GM19467 (cell line): ENCODE measurements around the gene SETBP1.

Experiments used
- ATAC-seq: cut with Tn5 transposase; IDR thresholded peaks from one replicate; pipeline ENCODE4 v1.9.1; 2021; ENCODE audit warnings: mild to moderate bottlenecking, moderate library complexity; ENCODE audit not compliant: unreplicated experiment

The SETBP1 gene

DNA sequence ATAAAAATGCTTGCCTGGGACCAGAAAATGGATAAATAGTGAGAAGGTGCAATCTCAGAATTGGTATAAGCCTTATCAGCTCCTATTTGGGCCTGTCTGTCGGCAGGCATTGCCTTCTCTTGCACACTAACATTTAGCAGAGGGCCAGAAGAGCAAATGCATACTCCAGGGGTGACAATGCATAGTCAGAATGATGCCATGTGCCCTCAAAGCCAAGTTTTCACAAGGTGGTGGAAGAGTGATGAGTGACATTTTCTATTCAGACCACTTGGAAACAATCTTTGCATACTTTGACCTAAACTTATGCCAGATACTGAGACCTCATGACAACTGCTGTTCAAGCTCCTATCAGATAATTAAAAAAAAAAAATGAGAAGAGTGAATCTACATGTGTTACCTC is 276.3 kb downstream of the SETBP1 start:
- no peak for ATAC-seq

DNA sequence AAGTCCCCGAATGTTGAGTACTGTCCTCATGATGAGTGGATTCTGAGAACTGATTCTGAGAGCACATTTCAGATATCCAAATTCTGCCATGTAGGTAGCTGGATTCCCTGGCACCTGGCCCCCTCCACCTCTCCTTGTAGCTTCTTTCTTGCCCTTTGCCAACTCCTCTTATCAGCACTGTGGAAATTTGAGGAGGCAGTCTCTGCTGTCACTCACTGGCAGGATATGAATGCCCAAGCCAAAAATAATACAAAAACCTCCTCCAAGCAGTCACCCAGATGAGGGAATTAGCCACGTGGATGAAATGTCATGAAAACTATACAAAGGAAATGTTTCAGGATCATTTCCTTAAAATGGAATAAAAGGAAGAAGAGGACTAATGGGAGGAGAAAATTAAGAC is 276.8 kb downstream of the SETBP1 start:
- ATAC-seq = no peak

DNA sequence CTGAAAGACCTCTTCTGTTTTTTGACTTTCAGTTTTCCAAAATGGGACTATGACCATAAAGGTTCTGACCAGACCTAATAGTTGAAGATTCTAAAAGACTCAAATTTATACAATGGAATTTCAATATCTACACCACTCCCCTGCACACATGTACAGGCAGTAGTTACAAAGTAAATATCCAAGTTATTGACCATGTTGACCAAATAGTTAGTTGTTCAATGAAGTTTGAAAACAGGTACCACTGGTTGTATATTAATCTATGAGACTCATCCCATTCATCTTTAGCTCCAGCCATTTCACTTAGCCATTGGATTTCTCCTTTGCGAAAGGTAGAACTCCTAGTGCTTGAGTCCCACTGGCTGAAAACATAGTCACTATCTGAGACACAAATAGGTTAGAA is 277.4 kb downstream of the SETBP1 start:
- ATAC-seq = no peak

DNA sequence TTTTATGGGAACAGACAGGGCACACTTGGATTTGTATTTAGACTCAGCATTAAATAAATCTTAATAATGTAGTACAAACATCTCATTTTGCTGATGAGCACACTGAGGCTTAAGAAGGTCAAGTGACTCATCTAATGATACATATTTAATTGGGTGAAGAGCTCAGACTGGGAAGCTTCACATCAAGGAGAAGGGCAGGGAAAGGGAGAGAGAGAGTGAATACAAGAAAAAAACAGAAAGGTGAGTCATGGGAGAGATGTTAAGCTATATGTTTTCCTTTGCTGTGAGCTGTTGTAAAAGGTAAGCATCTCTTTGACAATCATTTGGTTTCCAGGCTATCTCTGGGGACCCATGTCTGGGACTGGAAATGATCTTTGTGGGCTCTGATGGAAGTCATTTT is 277.8 kb downstream of the SETBP1 start:
- ATAC-seq = no peak

DNA sequence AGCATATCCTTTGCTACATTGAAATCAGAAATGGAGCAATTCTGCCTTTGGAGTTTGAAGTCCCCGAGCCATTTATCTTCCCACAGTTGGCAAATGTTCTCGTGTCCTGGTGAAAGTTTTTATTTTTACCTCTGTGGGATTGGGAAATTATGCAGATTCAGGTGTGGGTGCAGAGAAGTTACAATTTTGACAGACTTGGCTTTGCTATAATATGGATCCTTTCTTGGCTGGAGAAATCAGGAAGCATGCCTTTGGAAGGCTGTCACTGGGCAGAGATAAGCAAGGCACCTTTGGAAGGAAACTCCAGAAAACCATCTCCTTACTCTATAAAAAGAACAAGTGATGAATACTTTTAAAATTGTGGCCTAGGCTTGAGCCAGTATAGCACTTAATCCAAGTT is 278.3 kb downstream of the SETBP1 start:
- ATAC-seq = no peak

DNA sequence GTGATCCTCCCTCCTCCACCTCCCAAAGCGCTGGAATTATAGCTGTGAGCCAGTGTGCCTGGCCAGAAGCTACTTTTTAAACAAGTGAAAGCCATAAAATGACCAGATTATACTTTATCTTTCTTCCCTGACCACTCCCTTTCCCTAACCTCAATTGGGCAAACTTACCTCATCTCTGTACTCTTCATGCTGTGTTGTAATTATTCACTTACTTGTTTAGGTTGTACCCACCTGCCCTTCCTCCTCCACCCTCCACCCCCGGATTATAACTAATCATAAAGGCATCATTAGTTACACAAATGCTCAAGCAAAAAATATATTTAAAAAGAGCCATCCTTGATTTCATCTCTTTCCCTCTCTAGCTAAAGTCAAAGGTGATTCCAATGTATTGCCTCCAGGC is 279.9 kb downstream of the SETBP1 start:
- no peak for ATAC-seq

DNA sequence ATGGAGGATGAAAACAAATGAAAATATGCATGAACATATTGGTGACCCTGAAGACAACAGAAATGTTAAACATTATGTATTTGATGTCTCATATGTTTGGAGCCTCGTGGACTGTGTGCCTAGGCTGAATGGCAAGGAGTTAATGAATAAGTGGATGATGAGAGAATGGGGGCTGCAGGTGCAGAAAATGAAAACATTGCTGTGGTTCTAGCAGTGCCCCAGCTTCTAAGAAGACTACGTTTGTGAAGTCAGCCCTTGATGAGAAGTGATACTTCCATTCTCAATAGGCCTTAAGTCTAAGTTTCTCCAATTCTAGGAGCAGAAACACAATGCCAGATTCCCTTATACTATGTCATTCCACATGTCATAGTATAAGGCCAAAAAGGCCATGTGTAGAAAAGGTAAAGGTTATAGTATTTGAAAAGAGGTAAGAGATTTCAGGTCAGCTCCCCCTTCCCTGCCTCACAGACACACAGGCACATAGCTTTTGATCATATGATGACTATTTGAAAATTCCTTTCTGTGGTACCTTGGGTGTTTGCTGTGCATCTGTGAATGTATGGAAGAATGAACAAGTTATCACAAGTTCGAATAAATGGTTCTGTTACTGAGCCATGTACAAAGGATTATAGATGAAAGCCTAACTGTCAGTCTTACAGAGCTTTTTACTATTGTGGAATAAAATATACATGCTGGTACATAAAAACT is 280.8 kb downstream of the SETBP1 start:
- no peak for ATAC-seq

DNA sequence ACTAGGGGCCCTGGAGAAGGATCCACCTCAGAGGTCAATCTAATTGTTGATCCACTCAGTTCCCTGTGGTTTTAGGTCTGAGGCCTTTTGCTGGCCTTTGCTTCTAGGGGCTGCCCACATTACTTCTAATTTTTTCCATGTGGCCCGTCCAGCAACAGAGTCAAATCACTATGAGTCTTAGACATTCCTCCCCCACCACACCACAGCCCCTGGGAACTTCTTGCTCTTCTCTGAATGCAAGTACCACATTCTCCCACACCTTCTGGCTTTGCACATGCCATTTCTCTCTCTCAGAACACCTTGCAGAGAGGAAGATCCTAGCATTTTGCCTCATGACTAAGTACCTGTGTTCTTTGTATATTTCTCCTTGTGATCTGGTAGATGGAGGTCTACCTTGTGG is 286.9 kb downstream of the SETBP1 start:
- ATAC-seq = no peak

DNA sequence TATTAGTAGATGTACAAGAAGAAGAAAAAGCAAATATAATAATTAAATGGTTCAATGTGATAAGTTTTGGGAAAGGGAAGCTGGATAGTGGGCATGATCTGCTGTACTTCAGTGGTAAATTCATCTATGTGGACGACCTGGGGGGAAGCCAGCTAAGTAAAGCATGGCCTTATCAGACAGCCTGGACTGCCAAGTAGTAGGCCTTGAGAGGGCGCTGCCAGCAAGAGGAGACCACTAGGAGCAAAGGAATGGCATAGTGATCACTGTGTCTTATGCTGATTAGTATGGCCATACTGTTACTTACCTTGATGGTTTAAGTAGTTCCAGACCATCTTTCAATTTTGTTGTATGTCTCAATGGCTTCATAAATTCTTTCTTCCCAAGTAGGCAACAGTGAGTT is 287.6 kb downstream of the SETBP1 start:
- no peak for ATAC-seq

DNA sequence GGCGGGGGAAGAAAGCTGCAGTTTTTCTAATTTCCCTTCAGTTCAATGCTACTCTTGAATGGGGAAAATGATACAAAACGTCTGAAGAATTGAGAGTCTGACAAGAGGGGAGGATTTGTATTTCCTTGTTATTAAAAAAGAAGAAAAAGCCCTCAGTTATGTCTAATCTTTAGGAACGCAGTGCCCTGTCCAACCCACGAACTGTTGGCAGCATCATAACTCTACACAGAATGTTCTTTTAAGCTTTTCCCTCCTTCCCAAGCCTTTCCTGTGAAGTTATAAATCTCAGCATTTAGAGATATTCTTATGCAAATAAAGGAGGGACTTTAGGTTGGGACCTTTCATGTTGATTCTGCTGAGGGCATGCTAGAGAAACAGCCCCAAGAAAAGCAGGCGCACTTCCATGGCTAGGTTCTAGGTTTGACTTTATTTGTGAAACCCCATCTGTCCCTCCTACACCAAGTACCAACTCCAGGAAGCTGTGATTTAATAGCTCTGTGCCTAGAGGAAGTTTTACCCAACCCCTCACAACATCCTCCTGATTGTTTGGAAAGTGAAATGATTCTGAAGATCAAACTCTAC is 288.6 kb downstream of the SETBP1 start:
- ATAC-seq = no peak

DNA sequence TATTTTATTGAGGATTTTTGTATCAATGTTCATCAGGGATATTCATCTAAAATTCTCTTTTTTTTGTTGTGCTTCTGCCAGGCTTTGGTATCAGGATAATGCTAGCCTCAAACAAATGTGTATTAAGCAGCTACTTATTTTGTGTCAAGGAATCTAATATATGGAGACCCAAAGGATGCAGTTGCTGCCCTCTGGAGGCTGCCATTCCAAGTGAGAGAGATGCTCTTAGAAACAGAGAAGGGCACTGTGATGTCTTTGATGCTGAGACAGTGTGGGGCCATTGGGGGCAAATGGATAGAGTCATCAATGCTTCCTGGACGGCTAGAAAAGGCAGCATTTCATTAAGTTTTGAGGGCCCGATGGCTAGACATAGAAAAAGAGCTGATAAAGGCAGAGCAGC is 292.6 kb downstream of the SETBP1 start:
- no peak for ATAC-seq

DNA sequence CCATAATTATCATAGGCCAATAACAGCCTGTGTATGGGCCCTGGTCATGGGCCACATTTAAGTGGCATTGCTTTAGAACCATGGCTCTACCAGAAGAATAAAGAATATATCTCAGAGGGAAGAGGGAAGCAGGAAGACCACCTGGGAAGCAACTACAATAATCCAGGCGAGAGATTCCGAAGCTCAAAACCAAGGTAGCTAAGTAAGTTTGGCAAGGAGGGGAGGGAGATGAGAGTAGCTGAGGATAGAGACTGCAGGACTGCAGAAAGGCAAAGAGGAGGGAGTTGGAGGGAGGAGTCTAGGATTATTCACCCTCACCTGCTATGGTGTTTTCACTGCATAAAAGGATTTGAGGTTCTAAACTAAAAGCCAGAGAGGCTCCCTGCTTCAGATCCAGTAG is 293.5 kb downstream of the SETBP1 start:
- ATAC-seq = no peak

DNA sequence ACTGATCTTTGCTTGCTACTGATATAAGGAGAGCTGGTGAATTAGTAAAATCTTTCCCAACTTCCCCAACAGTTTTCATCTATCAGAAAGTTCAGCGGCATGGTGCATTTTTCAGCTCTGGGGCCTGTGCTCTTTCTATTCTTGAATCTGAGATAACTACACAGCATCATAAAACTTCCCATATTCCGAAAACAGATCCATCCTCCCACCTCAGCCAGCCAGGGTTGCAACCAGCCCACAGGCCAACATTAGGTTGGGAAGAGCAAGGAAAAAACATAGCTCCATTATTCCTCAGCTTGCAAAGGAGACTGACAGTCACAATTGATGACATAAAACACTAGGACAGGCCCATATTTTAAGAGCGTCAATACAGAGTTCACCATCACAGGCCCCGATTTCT is 297.2 kb downstream of the SETBP1 start:
- no peak for ATAC-seq

DNA sequence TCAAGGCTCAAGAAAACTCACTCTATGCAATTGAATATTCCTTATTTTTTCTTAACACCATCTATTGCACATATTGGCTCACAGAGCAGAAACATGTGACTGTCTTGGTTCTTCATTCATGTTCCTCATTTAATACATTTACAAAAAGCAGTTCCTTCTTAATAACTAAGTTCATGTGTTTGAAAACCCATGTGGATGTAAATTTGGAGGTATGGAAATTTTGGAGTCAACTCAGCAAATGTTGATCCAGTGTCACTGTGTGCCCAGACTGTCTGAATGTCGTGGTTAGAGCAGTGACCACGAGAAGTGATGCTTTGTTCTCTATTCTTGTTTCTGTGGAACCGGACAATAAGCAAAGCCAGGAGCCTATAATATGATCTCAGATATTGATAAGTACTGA is 299.1 kb downstream of the SETBP1 start:
- no peak for ATAC-seq

DNA sequence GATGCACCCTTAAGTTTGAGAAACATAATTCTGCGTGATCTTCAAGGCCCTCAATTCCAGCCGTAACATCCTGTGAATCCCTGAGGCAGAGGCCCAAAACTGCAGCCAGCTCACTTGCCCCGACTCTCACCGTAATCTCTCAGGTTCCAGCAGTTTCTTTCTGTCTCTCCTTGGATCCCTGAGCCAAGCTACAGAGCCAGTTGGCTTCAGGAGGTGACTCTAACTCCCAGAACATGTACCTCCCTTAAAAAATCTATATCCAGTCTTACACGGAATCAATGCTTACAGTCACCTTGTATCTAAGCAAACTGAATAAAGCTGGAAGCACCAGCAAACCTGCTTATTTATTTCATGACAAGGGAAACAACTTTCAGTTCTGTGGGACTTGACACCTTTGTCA is 300.4 kb downstream of the SETBP1 start:
- ATAC-seq = no peak

DNA sequence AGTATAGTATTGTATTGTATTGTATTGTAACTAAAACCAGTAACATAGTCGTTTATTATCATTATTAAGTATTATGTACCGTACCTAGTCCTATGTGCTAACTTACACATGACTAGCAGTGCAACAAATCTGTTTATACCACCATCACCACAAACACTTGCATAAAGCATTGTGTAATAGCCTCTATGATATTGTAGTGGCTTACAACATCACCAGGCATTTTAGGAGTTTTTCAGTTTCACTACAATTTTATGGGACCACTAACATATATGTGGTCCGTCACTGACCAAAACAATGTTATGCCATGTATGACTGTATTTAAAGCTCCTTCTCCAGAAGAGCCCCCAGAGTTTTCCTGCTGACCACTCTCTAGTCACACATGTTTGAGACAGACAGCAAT is 306.2 kb downstream of the SETBP1 start:
- ATAC-seq = no peak

DNA sequence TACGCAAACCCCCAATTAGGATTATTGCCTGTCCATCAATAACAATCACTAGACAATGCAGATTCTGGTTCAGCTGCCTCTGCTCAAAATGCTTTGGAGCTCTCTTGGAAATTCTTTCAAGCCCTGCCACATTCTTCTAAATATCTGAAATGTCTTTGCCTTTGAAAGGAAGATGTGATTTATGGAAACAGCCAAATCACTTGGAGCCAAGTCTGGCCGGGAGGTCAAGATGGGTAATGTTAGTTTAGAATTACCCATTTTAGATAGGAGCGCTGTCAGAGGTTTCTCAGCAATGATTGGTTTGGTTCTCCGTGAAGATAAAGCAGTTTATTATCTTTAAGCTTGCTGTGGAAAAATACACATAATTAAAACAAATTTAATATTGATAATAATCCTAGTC is 306.7 kb downstream of the SETBP1 start:
- no peak for ATAC-seq

DNA sequence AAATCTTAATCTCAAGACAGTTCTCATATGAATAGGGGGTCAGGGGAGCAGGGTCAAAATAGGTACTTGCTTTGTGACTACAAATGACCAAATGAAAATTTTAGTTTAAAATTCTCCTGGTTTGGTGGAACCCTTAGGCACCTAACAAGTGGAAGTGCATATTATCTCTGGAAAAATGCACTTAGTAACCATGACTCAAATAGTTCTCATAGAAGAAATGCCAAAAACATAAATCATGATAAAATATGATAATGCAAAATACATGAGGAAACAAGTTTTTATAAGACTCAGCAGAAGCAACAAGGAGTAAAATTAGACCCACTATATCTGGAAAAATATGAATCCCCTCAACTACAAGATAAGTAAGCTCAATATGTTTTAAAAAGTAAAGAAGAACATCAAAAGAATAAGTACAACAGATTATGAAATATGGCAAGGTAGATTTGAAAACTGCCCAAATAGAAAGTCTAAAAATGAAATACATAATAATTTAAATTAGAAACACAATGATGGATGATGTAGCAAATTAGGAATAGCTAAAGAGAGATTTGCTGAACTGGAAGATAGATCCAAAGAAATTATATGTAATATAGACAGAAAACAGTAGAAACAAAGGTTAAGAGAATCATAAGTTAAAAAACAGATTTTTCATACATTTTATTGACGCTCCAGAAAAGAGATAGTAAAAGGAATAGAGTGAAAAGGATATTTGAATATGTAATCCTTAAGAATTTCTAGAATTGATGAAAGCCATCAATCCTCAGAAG is 308.3 kb downstream of the SETBP1 start:
- no peak for ATAC-seq

DNA sequence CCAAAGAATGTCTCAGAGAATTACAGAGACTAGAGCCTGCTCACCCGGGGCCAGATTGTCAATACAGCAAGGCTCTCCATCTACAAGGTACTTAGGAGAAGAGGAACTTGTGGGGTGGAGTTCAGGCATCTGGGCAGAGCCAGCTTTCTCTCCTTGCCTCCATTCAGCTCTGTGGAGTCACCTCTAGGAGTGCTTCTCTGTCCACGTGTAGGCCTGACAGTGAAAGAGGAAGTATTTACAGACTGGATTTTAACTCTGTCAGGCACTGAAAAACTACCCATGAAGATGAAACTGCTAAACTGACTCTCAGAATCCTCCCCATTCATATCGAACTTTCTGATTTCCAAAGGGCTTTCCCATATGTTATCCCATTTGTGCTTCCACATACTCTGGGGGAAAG is 315.6 kb downstream of the SETBP1 start:
- no peak for ATAC-seq

DNA sequence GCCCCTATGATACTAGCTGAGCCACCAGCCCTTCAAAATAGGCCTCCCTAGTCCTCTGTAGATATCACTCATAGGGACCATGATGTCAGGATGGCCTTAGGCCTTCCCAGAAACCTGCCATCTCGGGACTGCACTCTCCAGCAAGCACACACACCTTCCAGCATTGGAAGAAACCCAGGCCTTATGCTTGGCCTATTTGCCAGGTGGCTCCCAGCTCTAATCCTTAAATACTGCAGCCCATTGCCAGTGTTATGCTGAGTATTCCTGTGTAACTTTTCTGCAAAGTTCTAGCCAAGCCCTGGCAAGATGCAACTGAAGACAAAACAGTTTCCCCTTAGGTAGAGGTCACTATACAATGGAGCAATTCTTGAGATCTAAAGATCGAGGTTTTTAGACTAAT is 316.5 kb downstream of the SETBP1 start:
- no peak for ATAC-seq

DNA sequence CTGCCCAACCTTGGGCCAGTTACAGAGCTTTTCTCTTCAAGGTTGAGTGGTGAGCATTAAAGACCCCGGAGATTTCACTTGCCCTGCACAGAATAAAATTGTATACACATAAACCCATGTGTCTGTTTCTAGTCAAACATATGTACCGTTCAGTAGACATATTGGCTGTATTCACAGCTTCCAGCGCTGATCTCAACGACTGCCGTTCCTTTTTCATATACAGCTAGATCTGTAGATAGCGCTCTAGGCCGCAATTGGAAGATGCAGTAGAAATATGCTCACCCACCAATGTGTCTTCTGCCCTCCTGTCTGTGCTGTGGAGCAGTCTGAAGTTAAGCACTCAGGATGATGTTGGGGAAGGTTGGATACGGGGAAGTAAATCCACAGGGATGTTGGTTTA is 317.7 kb downstream of the SETBP1 start:
- ATAC-seq = no peak

DNA sequence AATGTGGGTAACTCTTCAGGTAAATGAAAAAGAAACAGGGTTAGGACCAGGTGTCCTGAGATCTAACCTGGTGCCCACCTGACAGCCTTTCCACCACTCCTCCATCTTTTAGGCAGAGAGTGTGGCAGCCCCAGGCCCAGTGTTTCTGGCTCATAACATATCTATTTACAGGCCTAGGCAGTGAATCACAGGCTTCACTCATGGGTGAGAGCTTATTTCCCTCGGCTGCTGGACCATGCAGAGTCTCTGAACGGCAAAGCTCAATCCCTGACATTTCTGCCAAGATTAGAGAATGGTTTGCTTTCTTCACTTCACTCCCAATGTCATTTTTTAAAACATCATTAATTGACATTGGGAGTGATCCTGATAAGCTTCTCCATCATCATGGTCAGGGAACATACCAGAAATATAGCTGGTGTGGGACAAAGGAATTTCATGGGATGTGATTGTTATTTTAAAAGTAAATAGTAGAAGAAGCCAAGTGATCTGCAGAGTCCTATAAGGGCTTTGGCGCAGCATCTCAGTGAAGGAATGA is 323.9 kb downstream of the SETBP1 start:
- no peak for ATAC-seq
